Suprapubic skin (tissue), 4 donors: ENCODE measurements around the gene AASDH. TPM values are rescaled to one million over a fixed set of nuclear protein-coding genes. Genes with fewer than 3 reads are reported as not detected.
A peak's percentile ranks its signal among the peaks of the same experiment; 100 is the strongest.

Source experiments
- DNase-seq, 2 donors: peaks; one replicate each; pipeline ENCODE4 v3.0.0-alpha.2; 2019; ENCODE audit warnings: low spot score in 2 of 2
- H3K27ac ChIP-seq: fragments of 200-600 bp; sonication (generic); one replicate; pipeline ENCODE4 v1.5.1; 2019
- H3K27me3 ChIP-seq: fragments of 200-600 bp; sonication (generic); one replicate; pipeline ENCODE4 v1.5.1; 2019
- H3K36me3 ChIP-seq: fragments of 200-600 bp; sonication (generic); one replicate; pipeline ENCODE4 v1.5.1; 2019
- H3K4me1 ChIP-seq: fragments of 200-600 bp; sonication (generic); one replicate; pipeline ENCODE4 v1.5.1; 2019
- H3K4me3 ChIP-seq: fragments of 200-600 bp; sonication (generic); one replicate; pipeline ENCODE4 v1.5.1; 2019; ENCODE audit warnings: mild to moderate bottlenecking
- H3K9me3 ChIP-seq: fragments of 200-600 bp; sonication (generic); one replicate; pipeline ENCODE4 v1.5.1; 2019
- CTCF ChIP-seq, 2 donors: fragments of 200-600 bp in 1 of 2; fragments of 450-650 bp in 1 of 2; sonication (generic) in 1 of 2; IDR thresholded peaks; one replicate each; pipeline ENCODE4 v1.5.1; 2016 to 2019; ENCODE audit warnings: antibody characterized with exemption in 2 of 2, mild to moderate bottlenecking in 1 of 2, moderate library complexity in 1 of 2
- EP300 ChIP-seq: sonication (generic); formaldehyde crosslinking; IDR thresholded peaks from one replicate; pipeline ENCODE4 v1.6.1; 2017; ENCODE audit warnings: antibody characterized with exemption
- POLR2A ChIP-seq, 2 donors: fragments of 450-650 bp; IDR thresholded peaks; one replicate each; pipeline ENCODE4 v1.6.1; 2017; ENCODE audit warnings: antibody characterized with exemption in 2 of 2, mild to moderate bottlenecking in 2 of 2, moderate library complexity in 2 of 2
- POLR2AphosphoS5 ChIP-seq, 3 donors: sonication (generic); formaldehyde crosslinking; IDR thresholded peaks; one replicate each; pipeline ENCODE4 v1.6.1; 2017; ENCODE audit warnings: antibody characterized with exemption in 3 of 3
- WGBS: methylation state at CpG from one replicate; pipeline ENCODE4 v1.1.5; 2018; 5-methylcytosine and 5-hydroxymethylcytosine counted together
- total RNA-seq, 4 donors: library from RNA; depleted of rRNA; stranded (reverse); fragments of >200 nt; gene quantifications; one replicate each; pipeline ENCODE4 v1.1.0, GENCODE V29; 2016

Gene AASDH
- total RNA-seq, 4 donors from 2014 or later = 10.7 to 14.6 (median 12.0) TPM

GRCh38 chr4:56430203-56430602, 42.9 kb upstream of the AASDH start:
- Histone ChIP-seq H3K27ac (no peak overlapping the region), H3K9me3 (no peaks in the 10 kb centered on the region), H3K4me3 (no peak overlapping the region), H3K36me3 (no peaks in the 10 kb centered on the region), H3K27me3 (no peaks in the 10 kb centered on the region), H3K4me1 (peaks cover 13% of the 10 kb centered on the region)
- TF ChIP-seq POLR2A (IDR thresholded peaks at IDR 0.05) (no peak), POLR2AphosphoS5 (IDR thresholded peaks at IDR 0.05) (no peak), CTCF (IDR thresholded peaks at IDR 0.05) (no peak), EP300 (no peak)
- WGBS = 100% methylated on average over 2 of the region's 2 CpGs
- no peak for DNase-seq

GRCh38 chr4:56427179-56427578, 39.9 kb upstream of the AASDH start:
- no peak for DNase-seq
- H3K9me3 ChIP-seq = no peaks in the 10 kb centered on the region
- no peaks in the 10 kb centered on the region for H3K36me3 ChIP-seq
- TF ChIP-seq POLR2A (IDR thresholded peaks at IDR 0.05) = no peak
- H3K4me3 ChIP-seq = no peak overlapping the region
- H3K4me1 ChIP-seq = peaks cover 5% of the 10 kb centered on the region
- 100% methylated on average over 1 of the region's 1 CpG for WGBS
- no peaks in the 10 kb centered on the region for H3K27me3 ChIP-seq
- no peak overlapping the region for H3K27ac ChIP-seq

GRCh38 chr4:56426273-56426672, 39.0 kb upstream of the AASDH start:
- TF ChIP-seq POLR2A (IDR thresholded peaks at IDR 0.05) (no peak), CTCF (IDR thresholded peaks at IDR 0.05) (no peak), POLR2AphosphoS5 (IDR thresholded peaks at IDR 0.05) (no peak), EP300 (no peak)
- Histone ChIP-seq H3K36me3 (no peaks in the 10 kb centered on the region), H3K27ac (no peak overlapping the region), H3K4me3 (no peak overlapping the region), H3K4me1 (peaks cover 5% of the 10 kb centered on the region), H3K27me3 (no peaks in the 10 kb centered on the region), H3K9me3 (no peaks in the 10 kb centered on the region)
- DNase-seq = no peak
- 100% methylated on average over 6 of the region's 6 CpGs for WGBS

- Histone ChIP-seq H3K9me3 (no peaks in the 10 kb centered on the region), H3K27me3 (no peaks in the 10 kb centered on the region), H3K36me3 (no peaks in the 10 kb centered on the region), H3K4me1 (peaks cover 5% of the 10 kb centered on the region), H3K4me3 (no peak overlapping the region), H3K27ac (no peak overlapping the region)
- DNase-seq = no peak
- 91% methylated on average over 3 of the region's 3 CpGs for WGBS
- TF ChIP-seq POLR2AphosphoS5 (IDR thresholded peaks at IDR 0.05) = no peak
- TF ChIP-seq CTCF (IDR thresholded peaks at IDR 0.05) = no peak
- no peak for TF ChIP-seq POLR2A (IDR thresholded peaks at IDR 0.05)
- no peak for TF ChIP-seq EP300
These were observed 38.2 kb upstream of the AASDH start for GRCh38 chr4:56425518-56425917.

GRCh38 chr4:56424697-56425514, 37.6 kb upstream of the AASDH start:
- peak; percentile 38 to 42 for TF ChIP-seq CTCF (IDR thresholded peaks at IDR 0.05)
- TF ChIP-seq EP300 = no peak
- Histone ChIP-seq H3K27me3 (no peaks in the 10 kb centered on the region), H3K36me3 (no peaks in the 10 kb centered on the region), H3K4me3 (no peak overlapping the region), H3K9me3 (no peaks in the 10 kb centered on the region), H3K4me1 (peaks cover 5% of the 10 kb centered on the region), H3K27ac (no peak overlapping the region)
- DNase-seq = no peak
- WGBS = 53% methylated on average over 5 of the region's 5 CpGs

GRCh38 chr4:56424176-56424575, 36.9 kb upstream of the AASDH start:
- H3K27me3 ChIP-seq = no peaks in the 10 kb centered on the region
- WGBS = 81% methylated on average over 5 of the region's 5 CpGs
- H3K4me3 ChIP-seq = no peak overlapping the region
- no peak for DNase-seq
- no peak for TF ChIP-seq POLR2AphosphoS5 (IDR thresholded peaks at IDR 0.05)
- TF ChIP-seq CTCF (IDR thresholded peaks at IDR 0.05) = no peak
- no peak for TF ChIP-seq EP300
- H3K4me1 ChIP-seq = peaks cover 5% of the 10 kb centered on the region
- no peaks in the 10 kb centered on the region for H3K36me3 ChIP-seq
- no peak overlapping the region for H3K27ac ChIP-seq
- H3K9me3 ChIP-seq = no peaks in the 10 kb centered on the region
